ENCODE results near the gene MOV10.

DNA sequence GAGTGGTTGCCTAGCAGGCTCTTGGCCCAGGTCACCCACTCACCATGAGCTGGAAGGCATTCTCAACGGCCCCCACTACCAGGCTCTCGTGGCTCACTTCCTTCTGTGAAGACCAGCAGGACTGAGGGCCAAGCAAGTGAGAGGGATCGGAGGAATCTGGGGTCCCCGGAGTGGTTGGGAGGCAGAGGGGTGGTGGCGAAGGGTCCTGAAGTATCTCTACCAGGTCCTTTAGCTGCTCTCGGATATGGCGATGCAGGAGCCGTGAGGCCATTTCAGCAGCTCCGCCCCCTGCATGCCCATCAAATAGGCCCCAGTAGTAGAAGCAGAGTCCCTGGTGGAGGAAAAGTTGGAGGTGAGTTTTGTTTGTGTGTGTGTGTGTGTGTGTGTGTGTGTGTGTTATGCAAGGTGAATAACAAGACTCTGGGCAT, 38.3 kb downstream of the MOV10 start:
- TF ChIP-seq POLR2A (IDR thresholded peaks at IDR 0.05; ENCODE audit: control extremely low read depth in 1 of 2, low read depth in 2 of 2, low read length in 2 of 2): no peak
- no peak for TF ChIP-seq TCF12 (IDR thresholded peaks at IDR 0.05; ENCODE audit: low read depth, low read length)
- TF ChIP-seq, protein P1, sequence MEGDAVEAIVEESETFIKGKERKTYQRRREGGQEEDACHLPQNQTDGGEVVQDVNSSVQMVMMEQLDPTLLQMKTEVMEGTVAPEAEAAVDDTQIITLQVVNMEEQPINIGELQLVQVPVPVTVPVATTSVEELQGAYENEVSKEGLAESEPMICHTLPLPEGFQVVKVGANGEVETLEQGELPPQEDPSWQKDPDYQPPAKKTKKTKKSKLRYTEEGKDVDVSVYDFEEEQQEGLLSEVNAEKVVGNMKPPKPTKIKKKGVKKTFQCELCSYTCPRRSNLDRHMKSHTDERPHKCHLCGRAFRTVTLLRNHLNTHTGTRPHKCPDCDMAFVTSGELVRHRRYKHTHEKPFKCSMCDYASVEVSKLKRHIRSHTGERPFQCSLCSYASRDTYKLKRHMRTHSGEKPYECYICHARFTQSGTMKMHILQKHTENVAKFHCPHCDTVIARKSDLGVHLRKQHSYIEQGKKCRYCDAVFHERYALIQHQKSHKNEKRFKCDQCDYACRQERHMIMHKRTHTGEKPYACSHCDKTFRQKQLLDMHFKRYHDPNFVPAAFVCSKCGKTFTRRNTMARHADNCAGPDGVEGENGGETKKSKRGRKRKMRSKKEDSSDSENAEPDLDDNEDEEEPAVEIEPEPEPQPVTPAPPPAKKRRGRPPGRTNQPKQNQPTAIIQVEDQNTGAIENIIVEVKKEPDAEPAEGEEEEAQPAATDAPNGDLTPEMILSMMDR (IDR thresholded peaks at IDR 0.05; ENCODE audit: control extremely low read depth in 1 of 3, insufficient read depth in 1 of 3, low read depth in 1 of 3, low read length in 3 of 3): no peak
- TF ChIP-seq POLR2AphosphoS5 (IDR thresholded peaks at IDR 0.05; ENCODE audit: low read depth, low read length): no peak
- TF ChIP-seq MAFK (IDR thresholded peaks at IDR 0.05; ENCODE audit: low read depth, low read length): no peak
